HAP-1 (cell line): Measurements from ENCODE around the gene PRKAA1.

Experiments
- DNase-seq, 2 experiments: peaks; one replicate each; pipeline ENCODE4 v3.0.0-alpha.2; 2016 to 2020; ENCODE audit warnings: low spot score in 2 of 2
- H3K27me3 ChIP-seq: fragments of 250-450 bp; sonication (Bioruptor Pico); 2 replicates; pipeline ENCODE4 v1.5.1; 2020; ENCODE audit warnings: low read depth, mild to moderate bottlenecking, moderate library complexity
- H3K36me3 ChIP-seq: fragments of 250-450 bp; sonication (Bioruptor Pico); replicated peaks from 2 replicates; pipeline ENCODE4 v1.5.1; 2020; ENCODE audit warnings: mild to moderate bottlenecking
- H3K4me1 ChIP-seq: fragments of 250-450 bp; sonication (Bioruptor Pico); 2 replicates; pipeline ENCODE4 v1.5.1; 2020; ENCODE audit warnings: mild to moderate bottlenecking
- H3K4me3 ChIP-seq: fragments of 250-450 bp; sonication (Bioruptor Pico); 2 replicates; pipeline ENCODE4 v1.5.1; 2020; ENCODE audit warnings: mild to moderate bottlenecking, moderate library complexity
- H3K9me3 ChIP-seq: fragments of 250-450 bp; sonication (Bioruptor Pico); 2 replicates; pipeline ENCODE4 v1.5.1; 2020; ENCODE audit warnings: mild to moderate bottlenecking, moderate library complexity
- in situ Hi-C: fragments of 300-500 bp; cut with MboI; formaldehyde crosslinking; loops from 3 replicates; pipeline ENCODE4 v1.14.3; 2020; ENCODE audit warnings: low sequenced_read_pairs, inconsistent platforms, mixed read lengths

PRKAA1 gene

DNA sequence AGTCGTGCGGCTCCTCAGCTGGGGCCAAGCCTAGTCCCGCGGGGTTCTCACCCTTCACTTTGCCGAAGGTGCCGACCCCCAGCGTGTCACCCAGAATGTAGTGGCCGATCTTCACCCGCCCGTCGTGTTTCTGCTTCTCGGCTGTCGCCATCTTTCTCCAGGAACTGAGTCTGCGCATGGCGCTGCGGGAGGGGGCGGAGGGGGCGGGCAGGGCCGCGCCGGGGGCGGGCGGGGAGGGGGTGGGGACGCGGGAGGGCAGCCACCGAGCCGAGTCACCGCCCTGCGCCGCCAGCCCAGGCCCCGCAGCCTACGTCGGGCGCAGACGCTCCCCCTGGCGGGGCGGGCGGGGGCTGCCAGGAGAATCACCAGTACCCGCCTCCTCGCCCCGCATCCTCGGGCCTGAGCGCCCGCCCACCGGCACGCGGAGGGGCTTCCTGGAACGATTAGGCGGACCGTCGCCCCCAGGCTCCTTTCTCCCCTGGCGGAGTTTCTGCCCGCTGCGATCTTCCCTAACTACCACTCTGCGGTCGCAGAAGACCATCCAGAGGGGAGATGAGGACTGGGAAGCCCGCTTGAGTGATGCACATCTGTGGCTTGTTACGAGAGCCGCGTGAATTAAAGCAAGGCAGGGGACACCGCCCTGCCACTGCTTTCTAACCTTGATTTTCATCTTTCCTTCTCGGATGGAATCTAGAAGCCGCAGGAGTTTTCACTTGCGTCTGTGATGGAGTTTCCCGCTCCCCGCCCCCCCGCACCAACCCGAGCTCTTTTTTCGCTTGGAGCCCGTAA lies at the start of gene PRKAA1:
TSS of gene PRKAA1 (minus strand) at position 363 of the 789 bp plus-strand sequence. CDS start at position 178, 185 bp downstream.
- peak; percentile 87 to 93 for DNase-seq
- H3K27me3 ChIP-seq: no peaks in the 10 kb centered on the region
- H3K9me3 ChIP-seq: no peaks in the 10 kb centered on the region
- peaks cover 21% of the 10 kb centered on the region for H3K4me1 ChIP-seq
- H3K36me3 ChIP-seq: no peaks in the 10 kb centered on the region; the same call in 1 of the 2 replicates
- H3K4me3 ChIP-seq: peak within 1 kb of the TSS; percentile 91
- in situ Hi-C loops: no loop called here

DNA sequence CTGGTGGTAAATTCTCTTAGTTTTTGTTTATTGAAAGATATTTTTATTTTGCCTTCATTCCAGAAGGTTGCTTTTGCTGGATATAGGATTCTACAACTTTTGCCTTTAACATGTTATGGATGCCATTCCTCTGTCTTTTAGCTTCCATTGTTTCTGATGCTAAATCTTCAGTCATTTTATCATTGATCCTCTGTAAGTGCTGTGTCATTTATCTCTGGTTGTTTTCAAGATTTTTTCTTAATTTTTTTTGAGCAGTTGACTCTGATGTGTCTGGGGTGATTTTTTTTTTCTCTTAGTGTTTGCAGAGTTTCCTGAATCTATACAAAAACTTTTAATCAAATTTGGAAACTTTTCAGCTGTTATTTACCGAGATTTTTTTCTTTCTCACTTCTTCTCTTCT lies 49.4 kb upstream of the PRKAA1 start:
- H3K36me3 ChIP-seq: no peaks in the 10 kb centered on the region
- in situ Hi-C loops: no loop called here

DNA sequence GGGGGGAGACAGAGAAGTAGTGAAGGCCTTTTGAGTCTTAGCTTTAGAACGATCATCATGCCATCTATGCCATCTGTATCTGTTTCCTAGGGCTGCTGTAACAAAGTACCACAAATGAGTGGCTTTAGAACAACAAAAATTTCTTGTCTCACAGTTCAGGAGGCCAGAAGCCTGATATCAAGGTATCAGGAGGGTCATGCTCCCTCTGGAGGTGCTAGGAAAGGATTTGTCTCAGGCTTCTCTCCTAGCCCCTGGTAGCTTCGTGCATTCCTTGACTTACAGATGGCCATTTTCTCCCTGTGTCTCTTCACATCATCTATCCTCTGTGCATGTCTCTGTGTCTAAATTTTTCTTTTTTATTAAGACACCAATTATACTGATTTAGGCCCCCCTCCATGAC lies 48.2 kb upstream of the PRKAA1 start:
- H3K9me3 ChIP-seq: no peaks in the 10 kb centered on the region; the same call in 1 of the 2 replicates
- no peak overlapping the region for H3K4me3 ChIP-seq
- peaks cover 7% of the 10 kb centered on the region for H3K4me1 ChIP-seq
- in situ Hi-C loops: no loop called here
- no peak for DNase-seq
- no peaks in the 10 kb centered on the region for H3K36me3 ChIP-seq
- H3K27me3 ChIP-seq: peaks cover 25% of the 10 kb centered on the region

More for the DNA sequence above, 49.4 kb upstream of the PRKAA1 start:
- H3K4me1 ChIP-seq: no peaks in the 10 kb centered on the region
- H3K4me3 ChIP-seq: no peak overlapping the region
- H3K9me3 ChIP-seq: no peaks in the 10 kb centered on the region
- no peak for DNase-seq
- H3K27me3 ChIP-seq: peaks cover 14% of the 10 kb centered on the region

DNA sequence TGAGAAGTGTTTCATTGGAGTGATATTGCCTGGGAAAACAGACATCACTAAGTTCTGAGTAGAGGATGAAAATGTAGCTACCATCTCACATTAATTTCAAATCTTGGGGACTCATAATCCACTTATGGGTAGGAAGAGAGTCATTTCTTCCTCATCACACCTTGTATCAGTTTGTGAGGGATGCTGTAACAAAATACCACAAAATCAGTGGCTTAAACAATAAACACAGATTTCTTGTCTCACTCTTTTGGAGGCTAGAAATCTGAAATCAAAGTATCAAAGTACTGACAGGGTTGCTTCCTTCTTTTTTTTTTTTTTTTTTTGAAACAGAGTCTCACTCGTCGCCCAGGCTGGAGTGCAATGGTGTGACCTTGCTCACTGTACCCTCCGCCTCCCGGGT lies 46.4 kb upstream of the PRKAA1 start:
- Histone ChIP-seq H3K4me3 (no peak overlapping the region), H3K27me3 (peaks cover 37% of the 10 kb centered on the region), H3K4me1 (peaks cover 10% of the 10 kb centered on the region), H3K9me3 (no peaks in the 10 kb centered on the region; the same call in 1 of the 2 replicates), H3K36me3 (no peaks in the 10 kb centered on the region)
- in situ Hi-C loops: no loop called here
- no peak for DNase-seq

DNA sequence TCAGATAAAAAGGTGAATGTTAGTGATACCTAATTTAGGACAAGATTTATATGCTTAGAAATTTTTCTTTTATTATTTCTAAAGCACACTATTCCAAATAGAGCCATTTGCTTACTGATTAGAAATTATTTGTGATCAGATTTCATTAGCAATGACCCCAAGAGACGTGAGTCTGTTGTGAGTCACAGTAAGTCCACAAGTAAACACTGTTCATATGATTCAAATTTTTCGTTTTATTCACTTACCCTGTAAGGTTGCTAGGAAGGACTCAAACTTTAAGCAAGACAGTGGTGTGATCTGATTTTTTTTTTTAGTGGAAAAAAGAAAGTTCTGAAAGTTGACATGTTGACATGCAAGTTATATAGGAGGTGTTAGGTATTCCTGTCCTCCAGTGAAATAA lies 44.2 kb upstream of the PRKAA1 start:
- no peak overlapping the region for H3K4me3 ChIP-seq
- peaks cover 37% of the 10 kb centered on the region for H3K27me3 ChIP-seq
- H3K9me3 ChIP-seq: no peaks in the 10 kb centered on the region; the same call in 1 of the 2 replicates
- no peaks in the 10 kb centered on the region for H3K36me3 ChIP-seq
- H3K4me1 ChIP-seq: peaks cover 10% of the 10 kb centered on the region
- DNase-seq: no peak
- in situ Hi-C loops: no loop called here

DNA sequence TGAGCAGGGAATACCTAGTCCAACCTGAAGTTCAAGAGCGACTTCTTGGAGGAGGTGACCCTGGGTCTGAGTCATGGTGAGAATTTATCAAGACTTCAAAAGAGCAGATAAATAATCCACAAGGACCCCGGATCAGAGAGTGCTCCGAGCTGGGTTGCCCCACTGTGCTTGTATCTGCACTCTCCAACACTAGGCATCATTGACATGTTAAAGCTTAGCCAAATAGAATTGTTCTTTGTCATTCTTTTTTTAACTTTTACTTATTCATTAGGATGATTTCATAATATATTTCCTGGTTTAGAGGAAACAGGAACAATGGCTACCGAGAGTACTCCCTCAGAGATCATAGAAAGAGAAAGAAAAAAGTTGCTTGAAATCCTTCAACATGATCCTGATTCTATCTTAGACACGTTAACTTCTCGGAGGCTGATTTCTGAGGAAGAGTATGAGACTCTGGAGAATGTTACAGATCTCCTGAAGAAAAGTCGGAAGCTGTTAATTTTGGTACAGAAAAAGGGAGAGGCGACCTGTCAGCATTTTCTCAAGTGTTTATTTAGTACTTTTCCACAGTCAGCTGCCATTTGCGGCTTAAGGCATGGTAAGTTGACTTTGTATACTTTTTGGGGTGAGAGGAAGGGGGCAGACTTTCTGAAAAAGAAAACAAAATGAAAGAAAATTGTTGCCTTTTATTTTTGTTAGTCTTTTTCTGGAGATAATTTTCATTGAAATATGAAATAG lies 43.1 kb upstream of the PRKAA1 start, which contains the start of gene CARD6:
TSS of gene CARD6 (plus strand) at position 300 of the 738 bp plus-strand sequence. CDS start at position 316, 16 bp downstream.
- no peak for DNase-seq
- no peaks in the 10 kb centered on the region for H3K36me3 ChIP-seq
- H3K9me3 ChIP-seq: no peaks in the 10 kb centered on the region; the same call in 1 of the 2 replicates
- peak within 1 kb of the TSS; percentile 8; the same call in 1 of the 2 replicates for H3K4me3 ChIP-seq
- peaks cover 37% of the 10 kb centered on the region for H3K27me3 ChIP-seq
- in situ Hi-C loops: no loop called here
- H3K4me1 ChIP-seq: peaks cover 10% of the 10 kb centered on the region

DNA sequence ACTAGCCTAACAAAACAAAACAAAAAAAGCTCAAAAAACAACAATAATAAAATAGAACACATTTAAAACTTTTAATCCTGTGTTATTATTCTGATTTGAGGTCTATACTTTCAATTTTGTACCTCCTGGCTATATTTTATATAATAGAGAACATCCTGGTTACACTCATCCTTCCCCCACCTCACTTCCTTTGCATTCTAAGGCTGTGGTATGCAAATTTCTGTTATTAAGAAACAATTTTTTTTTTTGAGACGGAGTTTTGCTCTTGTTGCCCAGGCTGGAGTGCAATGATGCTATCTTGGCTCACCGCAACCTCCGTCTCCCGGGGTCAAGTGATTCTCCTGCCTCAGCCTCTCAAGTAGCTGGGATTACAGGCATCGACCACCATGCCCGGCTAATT lies 39.9 kb upstream of the PRKAA1 start:
- Histone ChIP-seq H3K4me1 (peaks cover 10% of the 10 kb centered on the region), H3K4me3 (no peak overlapping the region), H3K9me3 (no peaks in the 10 kb centered on the region; the same call in 1 of the 2 replicates), H3K27me3 (peaks cover 29% of the 10 kb centered on the region), H3K36me3 (peaks cover 19% of the 10 kb centered on the region)
- DNase-seq: no peak
- in situ Hi-C loops: no loop called here

DNA sequence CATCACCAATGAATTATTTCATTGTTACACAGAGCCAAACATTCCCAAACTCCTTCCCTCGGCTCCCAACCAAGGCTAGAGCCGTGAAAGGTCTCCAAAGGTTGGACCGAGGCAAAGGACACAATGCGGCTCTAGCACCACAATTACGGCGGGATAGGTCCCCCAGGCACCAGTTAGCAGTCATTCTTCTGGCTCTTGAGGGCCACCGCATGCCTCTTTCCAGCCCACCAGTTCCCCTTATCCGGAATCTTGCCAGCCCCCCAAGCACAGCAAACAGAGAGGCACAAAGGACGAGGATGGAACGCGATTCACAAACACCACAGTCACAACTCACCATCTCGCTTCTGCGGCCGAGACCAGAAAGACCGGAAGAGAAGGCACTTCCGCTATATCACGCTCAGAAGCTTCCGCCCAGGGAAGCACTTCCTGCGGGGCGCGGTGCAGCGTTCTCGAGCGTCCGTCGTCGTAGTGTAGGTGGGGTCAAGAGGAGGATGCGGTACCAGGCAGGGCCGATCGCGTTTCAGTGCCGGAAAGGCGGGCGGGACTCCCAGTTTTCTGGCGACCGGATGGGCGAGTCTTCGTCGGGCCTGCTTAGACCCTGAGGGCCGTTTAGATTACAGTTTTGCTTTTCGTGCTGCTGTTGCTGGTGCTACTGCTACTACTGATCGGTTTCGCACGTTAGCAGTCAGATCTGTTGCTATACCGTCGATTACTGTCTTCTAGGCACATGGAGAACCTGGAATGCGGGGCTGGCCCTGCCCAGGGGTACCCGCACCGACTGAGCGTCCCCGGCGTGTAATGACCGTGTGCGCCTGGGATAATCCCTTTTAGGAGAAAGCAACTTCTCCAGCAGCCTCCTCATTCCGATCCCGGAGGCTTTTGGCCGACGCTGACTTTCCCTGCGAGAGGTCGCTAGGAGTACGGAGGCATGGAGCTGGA lies 36.9 kb upstream of the PRKAA1 start, which contains the start of gene RPL37:
TSS of gene RPL37 (minus strand) at position 374 of the 939 bp plus-strand sequence. CDS start at position 337, 37 bp downstream.
- H3K9me3 ChIP-seq: no peaks in the 10 kb centered on the region
- H3K27me3 ChIP-seq: no peaks in the 10 kb centered on the region; the same call in 1 of the 2 replicates
- H3K4me3 ChIP-seq: peak within 1 kb of the TSS; percentile 99
- H3K4me1 ChIP-seq: peaks cover 13% of the 10 kb centered on the region
- in situ Hi-C loops: no loop called here
- peaks cover 49% of the 10 kb centered on the region for H3K36me3 ChIP-seq
- peak; percentile 92 to 96 for DNase-seq

DNA sequence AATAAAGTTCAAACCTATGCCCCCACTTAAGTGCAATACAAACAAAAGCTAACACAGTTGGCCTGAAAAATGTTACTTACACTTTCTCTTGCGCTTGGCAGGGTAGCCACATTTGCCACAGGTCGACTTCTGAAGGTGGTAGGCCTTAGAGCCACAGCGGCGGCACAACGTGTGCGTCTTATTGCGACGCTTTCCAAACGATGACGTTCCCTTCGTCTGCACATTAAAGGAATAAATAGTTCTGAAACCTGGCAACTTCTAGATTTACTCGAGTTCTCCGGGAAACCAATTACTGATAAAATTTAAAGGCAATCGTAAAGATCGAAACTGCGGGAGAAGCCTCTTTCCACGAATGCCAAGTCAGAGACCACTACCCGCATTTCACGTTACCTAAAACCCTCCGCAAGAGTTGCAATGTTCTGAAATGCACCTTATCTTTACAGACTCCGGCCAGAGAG lies 36.2 kb upstream of the PRKAA1 start:
- no peak for DNase-seq
- Histone ChIP-seq H3K9me3 (no peaks in the 10 kb centered on the region), H3K4me1 (peaks cover 13% of the 10 kb centered on the region)

DNA sequence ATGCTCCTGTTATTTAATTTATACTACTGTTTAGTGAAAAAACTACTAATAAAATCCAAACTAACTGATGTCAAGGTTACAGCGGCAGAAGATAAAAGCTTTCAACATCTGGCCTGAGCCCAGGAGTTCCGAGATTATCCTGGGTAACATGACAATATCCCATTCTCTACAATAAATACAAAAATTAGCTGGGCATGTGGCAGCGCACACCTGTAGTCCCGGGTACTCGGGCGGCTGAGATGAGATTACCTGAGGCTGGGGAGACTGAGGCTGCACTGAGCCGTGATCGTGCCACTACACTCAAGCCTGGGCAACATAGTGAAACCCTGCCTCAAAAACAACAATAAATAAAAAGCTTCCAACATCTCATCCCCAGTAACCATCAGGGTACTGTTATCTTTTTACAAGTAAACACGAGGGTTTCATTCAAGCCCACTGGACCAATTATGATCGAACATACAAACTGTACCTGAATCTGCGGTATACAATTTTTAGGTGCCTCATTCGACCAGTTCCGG lies 35.6 kb upstream of the PRKAA1 start:
- peaks cover 62% of the 10 kb centered on the region for H3K36me3 ChIP-seq

More for the DNA sequence above, 36.2 kb upstream of the PRKAA1 start:
- in situ Hi-C loops: no loop called here
- H3K27me3 ChIP-seq: no peaks in the 10 kb centered on the region
- peak overlapping the region; percentile 99 for H3K4me3 ChIP-seq
- H3K36me3 ChIP-seq: peaks cover 56% of the 10 kb centered on the region

DNA sequence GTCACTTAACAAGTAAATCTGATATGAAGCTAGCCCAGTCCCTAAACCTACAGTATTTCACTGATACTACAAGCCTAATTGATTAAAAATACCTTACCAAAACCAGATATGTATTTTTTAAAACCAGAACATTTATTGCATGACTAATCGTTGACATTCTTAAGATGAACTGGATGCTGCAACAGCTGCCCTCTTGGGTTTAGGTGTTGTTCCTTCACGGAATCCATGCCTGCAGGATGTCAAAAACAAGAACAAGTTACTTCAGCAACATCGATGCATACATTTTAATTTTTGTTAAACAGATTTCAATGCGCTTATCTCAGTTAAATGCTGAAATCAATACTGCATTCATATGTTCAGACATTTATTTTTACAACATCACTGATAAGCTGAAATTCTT lies 34.2 kb upstream of the PRKAA1 start:
- Histone ChIP-seq H3K27me3 (no peaks in the 10 kb centered on the region), H3K36me3 (peaks cover 76% of the 10 kb centered on the region), H3K4me1 (peaks cover 13% of the 10 kb centered on the region), H3K4me3 (no peak overlapping the region), H3K9me3 (no peaks in the 10 kb centered on the region)
- in situ Hi-C loops: no loop called here
- DNase-seq: no peak

More for the DNA sequence above, 35.6 kb upstream of the PRKAA1 start:
- Histone ChIP-seq H3K4me3 (peak overlapping the region; percentile 99), H3K4me1 (peaks cover 13% of the 10 kb centered on the region), H3K9me3 (no peaks in the 10 kb centered on the region), H3K27me3 (no peaks in the 10 kb centered on the region)
- in situ Hi-C loops: no loop called here
- DNase-seq: no peak

DNA sequence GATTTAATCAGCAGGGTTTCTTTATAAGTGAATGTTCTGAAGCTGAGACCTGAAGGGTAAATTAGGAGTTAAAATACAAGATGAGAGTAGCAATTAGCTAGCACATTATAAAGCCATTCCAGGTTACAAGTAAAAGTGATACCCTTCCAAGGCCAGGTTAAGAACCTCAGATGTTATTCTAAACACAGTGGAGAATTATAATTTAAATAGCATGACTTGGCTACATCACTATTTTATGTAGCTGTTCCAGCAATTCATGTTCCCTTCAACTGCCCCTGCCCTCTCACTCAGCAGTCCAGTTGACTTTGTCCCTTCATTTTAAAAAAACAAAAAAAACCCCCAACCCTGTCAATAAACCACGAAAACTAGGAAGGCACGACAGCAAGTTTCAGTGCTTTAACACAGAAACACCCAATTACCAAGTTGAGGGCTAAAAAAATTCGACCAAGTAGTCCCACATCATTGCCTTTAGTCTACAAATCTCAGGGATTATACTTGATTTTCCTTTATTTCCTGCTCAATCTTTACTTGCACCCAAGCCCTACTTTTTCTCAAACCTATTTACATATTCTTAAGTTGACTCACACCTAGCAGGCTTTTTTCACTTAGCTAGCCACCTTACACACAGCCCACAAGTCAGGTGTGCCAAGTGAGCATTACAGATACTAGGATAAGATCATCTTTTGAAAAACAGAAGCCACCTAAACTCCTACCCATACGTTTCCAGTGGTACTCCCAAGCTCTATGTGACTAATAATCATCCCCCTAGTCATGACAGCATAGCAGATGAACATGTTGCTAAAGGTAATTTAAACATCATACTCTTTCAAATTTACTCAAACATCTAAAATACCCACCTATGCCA lies 33.4 kb upstream of the PRKAA1 start:
- Histone ChIP-seq H3K36me3 (peaks cover 84% of the 10 kb centered on the region), H3K9me3 (no peaks in the 10 kb centered on the region), H3K4me1 (peaks cover 13% of the 10 kb centered on the region), H3K27me3 (no peaks in the 10 kb centered on the region), H3K4me3 (no peak overlapping the region)
- DNase-seq: no peak
- in situ Hi-C loops: no loop called here
